Regular cardiac myocyte (primary cell): ENCODE results near the gene TRIM51G. TPM values are rescaled to one million over a fixed set of nuclear protein-coding genes. Genes with fewer than 3 reads are reported as not detected.

Experiments
- total RNA-seq: library from RNA; depleted of rRNA; stranded (reverse); fragments of >200 nt; gene quantifications from 2 replicates; pipeline ENCODE4 v1.2.3, GENCODE V29; 2014

TRIM51G gene, protein sequence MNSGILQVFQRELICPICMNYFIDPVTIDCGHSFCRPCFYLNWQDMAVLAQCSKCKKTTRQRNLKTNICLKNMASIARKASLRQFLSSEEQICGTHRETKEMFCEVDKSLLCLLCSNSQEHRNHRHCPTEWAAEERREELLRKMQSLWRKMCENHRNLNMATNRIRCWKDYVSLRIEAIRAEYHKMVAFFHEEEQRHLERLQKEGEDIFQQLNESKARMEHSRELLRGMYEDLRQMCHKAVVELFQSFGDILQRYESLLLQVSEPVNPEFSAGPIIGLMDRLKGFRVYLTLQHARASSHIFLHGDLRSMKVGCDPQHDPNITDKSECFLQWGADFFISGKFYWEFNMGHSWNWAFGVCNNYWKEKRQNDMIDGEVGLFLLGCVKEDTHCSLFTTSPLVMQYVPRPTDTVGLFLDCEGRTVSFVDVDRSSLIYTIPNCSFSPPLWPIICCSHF
- total RNA-seq: not detected in 2 replicates

DNA sequence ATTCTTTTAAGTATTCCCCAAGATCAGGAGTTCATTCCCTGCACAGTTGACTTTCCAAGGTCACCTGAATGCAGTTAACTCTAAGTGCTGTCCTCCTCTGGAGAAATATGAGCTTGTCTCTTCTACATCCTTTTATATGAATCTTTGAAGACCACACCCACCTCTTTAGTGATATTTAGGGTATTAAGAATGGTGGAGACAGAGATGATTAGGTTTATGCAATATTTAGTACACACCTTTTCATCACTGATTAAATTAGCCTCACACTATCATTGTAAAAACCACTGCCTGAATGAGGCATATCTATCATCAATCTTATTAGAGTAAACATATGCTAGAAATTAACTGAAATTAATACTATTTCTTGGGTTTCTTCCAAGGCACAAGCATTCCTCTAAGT is at the start of gene TRIM51G:
TRIM51G (minus strand) TSS at position 101 of the 400 bp plus-strand sequence. CDS start 2,190 bp downstream, outside the sequence.

GRCh38 chr11:49028523-49028922 is 44.8 kb upstream of the TRIM51G start, which contains the start of gene TRIM49B:
TSS of gene TRIM49B (plus strand) at chr11:49028823. CDS start at chr11:49031600, 2,777 bp downstream.

Other genes starting within 250 kb of the TRIM51G start
- not detected in 2 replicates for gene TRIM49B, start 44.9 kb upstream of the TRIM51G start, total RNA-seq
- gene TRIM64C, start 75.2 kb upstream of the TRIM51G start, total RNA-seq: not detected in 2 replicates
- gene FOLH1, start 224.7 kb upstream of the TRIM51G start, total RNA-seq: 0.28 TPM in 1 of 2 replicates, not detected in the other